NCI-H69 (cell line): ENCODE results near the gene NDUFA13.

ENCODE experiments used
- DNase-seq: peaks from one replicate; lab custom pipeline; 2025; lab: John Stamatoyannopoulos, UW

NDUFA13 gene

DNA sequence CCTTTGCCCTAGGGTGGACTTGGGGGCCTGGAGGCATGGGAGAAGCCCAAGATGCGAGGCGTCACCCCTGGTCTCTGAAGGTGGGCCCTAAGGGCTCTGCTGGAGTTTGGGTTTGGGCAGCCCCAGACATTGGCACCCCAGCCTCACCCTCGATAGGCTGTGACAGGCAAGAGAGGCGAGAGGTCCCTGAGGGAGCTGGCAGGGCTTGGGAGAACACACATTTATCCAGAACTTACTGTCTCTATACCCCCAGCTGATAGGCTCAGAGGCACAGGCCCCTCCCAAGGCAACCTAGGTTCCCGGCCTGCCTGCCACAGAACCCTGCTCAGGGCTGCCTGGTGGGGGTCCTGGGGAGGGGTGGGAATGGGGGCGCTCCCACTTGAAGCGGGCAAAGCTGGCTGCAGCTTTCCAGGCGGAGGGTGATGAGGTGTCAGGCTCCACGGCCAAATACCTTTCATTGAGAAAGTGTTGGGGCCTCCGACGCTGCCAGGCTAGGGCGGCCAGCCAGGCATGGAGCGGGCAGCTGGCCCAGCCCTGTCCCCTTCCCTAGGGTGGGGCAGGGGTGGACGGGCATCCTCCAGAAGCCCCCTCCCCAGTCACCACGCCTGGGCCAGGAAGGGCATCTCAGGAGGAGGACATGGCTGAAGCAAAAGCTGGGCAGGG lies 31.8 kb downstream of the NDUFA13 start:
- DNase-seq = no peak

GRCh38 chr19:19548915-19549759 lies 33.1 kb downstream of the NDUFA13 start:
- DNase-seq = no peak

DNA sequence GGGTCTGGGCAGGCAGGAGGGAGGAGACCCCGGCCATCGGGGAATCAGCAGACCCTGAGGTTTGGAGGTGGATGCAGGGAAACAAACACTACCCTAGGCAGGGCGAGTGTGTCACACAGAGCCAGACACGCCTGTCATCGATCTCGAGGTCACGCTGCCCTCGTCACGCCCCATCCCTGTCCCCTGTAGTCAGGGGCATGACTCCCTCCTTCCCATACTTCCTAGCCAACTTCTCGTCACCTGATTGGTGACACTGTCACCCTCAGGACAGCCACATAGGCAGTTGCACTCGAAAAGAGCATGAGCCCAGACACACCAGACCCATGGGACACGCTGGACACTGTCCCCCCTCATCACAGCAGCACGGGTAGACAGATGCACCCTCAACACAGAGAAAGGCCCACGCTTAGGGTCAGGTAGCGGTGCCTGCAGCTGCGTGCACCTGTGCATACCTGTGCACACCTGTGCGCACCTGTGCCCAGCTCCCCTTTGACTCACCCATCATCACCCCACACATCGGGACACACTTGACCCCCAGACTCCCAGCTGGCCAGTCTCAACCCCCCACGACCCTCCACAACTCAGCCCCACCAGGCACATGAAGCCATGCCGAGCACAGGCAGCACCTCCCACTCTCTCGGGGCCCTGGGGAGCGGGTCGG lies 33.9 kb downstream of the NDUFA13 start:
- no peak for DNase-seq

- no peak for DNase-seq
Observed at GRCh38 chr19:19550485-19550929, 34.5 kb downstream of the NDUFA13 start.

DNA sequence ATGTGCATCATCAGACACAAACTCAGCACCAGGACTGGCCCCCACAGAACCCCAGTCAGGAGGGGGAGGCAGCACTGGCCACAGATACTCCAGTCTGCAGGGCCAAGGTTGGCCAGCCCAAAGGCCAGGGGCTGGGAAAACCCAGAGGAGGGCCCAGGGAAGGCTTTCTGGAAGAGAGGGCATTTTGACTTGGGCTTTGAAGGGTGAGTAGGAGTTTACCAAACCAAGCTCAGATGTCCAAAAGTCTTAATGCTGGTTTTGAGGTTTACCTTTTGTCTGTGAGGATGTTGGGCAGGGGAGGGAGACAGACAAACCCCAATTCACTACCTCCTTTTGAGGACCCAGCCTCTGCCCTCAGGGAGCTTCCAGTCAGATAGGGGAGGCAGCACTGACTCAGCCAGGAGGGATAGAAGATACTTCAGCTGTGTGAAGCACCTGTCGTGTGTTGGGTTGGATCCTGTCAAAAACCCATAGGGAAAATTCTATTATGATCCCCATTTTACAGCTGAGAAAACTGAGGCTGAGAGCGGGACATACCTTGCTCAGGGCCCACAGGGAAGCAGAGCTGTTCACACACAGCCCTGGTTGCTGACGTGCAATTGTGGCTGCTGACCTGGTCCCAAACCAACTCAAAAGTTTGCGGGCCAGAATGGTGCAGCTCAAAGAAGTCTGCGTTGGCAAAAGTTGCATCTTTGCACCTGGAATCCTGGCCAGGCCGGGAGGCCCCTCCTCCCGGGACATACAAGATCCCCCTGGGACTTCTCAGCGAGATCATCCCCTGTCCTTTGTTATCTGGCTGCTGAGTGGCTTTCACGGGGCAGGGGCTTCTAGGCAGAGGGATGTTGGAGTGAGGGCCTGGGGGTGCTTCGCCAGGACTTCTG lies 35.2 kb downstream of the NDUFA13 start:
- no peak for DNase-seq

- no peak for DNase-seq
Observed at GRCh38 chr19:19551853-19552192, 35.8 kb downstream of the NDUFA13 start.

DNA sequence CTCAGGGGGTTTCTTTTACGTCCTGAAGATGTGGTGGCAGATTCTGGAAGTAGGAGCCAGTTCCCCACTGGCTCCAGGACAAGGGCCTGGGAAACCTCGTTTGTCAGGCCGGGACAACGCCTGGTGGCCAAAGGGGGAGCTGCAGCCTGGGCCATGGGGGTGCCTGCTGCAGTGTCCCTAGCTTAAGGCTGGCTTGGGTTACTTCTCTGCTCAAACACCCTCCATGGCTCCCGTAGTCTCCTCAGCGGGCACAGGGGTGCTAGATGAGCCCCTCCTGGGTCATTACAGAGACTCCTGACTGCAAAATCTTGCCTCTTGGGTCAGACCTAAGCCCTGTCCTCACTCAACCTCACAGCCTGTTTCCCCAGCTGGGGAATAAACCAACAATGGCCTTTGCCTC lies 36.8 kb downstream of the NDUFA13 start:
- peak; percentile 29 for DNase-seq

- DNase-seq = no peak
Observed at GRCh38 chr19:19553670-19554069, 37.6 kb downstream of the NDUFA13 start.

DNA sequence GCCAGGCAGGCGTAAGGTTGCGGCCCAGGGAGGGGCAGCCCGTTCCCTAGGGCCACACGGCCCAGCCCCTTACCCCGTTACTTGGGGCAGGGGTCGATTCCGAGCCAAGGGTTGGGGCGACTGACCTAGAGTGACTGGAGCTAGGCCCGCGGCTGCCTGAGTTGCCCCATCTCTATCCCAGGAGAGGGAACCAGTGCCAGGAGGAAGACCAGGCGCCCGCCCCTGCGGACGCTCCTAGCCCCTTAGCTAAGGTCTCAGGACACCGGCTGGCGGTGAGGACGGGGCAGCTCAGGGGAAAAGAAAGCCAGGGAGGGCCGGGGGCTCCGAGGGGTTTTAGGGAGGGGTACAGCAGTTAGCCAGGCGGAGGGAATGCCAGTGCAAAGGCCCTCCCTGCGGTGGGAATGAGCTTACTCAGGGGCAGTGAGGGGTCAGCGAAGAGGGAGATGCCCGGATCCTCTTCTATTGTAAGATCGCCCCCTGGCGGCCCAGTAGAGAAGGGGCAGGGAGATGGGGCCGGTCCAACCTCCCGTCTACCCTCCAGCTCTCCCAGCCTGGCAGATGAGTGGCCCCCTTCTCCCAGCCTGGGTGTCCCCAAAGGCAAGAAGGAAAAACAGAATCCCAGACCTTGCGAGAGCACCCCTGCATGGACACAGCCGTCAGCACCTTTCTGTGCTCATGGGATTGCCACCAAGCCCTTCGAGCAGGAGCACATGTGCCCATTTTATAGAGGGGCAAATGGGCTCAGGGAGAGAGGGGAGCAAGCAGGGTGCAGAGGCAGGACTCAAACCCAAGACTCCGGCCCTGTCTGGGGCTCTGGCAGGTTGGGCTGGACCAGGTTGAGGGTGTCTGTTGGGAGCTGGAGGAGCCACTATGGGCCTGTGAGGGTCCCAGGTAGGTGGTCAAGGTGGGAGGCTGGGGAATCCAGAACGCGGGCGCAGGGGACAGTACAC lies 38.3 kb downstream of the NDUFA13 start:
- DNase-seq = peak; percentile 75

GRCh38 chr19:19558055-19558454 lies 42.0 kb downstream of the NDUFA13 start:
- DNase-seq = no peak

GRCh38 chr19:19558636-19559035 lies 42.6 kb downstream of the NDUFA13 start:
- DNase-seq = no peak

DNA sequence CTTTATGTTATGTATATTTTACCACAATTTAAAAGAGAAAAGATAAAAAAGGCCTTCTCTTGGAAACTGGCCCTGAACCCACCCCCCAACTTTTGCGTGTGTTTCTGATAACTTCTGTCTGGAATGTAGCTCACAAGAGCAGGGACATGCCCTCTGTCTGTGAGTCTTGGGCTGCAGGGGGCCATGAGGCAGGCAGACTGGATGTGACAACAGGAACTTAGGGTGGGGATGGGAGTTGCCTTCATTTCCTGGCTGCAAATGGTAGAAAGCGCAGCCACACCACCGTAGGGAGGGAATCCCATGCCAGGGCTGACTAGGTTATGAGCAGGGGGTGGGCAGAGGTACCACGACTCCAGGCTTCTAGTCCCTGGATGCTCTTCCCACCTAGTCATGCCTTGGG lies 43.9 kb downstream of the NDUFA13 start:
- no peak for DNase-seq

DNA sequence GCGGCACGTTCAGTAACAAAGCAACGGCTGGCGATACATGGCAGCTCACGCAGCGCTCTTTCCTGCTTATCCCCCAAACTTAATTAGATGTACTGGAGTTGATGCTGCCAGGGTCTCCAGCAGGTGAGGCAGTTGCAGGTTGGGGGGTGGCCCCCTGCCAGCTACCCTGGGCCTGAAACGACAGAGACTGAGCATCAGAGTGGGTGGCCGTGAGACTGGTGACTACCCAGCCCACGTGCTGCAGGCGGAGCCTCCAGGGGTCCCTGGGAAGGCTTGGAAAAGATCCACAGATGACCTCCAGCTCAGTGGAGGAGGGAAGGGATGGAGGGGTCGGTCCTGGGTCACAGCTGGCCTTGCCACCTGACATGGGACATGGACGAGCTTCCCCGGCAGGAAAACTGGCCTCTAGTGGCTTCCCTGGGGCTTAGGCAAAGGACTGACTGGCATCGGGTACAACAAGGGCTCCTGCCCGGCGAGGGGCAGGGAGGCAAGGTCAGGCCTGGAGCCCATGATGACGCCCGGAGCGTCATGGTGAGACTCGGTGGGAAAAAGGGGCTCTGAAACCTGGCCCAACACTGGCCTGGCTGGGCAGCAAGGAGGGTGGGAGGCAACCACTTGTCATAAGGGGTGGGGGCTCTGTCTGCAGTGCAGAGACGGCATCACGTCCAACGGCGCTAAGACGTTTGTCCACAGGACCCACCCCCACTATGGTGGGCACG lies 46.1 kb downstream of the NDUFA13 start:
- DNase-seq = no peak

GRCh38 chr19:19562665-19563347 lies 46.8 kb downstream of the NDUFA13 start:
- no peak for DNase-seq

DNA sequence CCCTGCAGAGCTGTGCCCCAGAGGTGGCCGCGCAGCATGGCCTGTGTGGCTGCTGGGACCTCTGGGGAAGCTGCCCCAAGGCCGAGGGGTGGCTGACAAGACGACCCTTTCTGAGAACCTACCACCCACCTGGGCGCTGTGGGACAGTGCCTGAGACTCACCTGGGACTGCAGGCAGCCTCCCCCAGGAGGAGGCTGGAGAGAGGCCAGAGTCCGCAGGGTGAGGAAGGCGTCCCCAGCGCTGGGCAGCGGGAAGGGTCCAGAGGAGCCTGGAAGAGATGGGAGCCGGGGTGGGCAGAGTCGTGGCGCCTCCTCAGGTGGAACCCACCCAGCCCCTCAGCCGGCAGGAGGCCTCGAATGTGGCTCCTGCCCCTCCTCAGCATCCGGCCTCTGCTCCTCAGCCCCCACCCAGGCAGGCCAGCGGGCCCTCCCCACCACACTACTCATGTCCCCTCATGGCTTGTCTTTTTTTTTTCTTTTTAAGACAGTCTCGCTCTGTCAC lies 47.4 kb downstream of the NDUFA13 start:
- no peak for DNase-seq

DNA sequence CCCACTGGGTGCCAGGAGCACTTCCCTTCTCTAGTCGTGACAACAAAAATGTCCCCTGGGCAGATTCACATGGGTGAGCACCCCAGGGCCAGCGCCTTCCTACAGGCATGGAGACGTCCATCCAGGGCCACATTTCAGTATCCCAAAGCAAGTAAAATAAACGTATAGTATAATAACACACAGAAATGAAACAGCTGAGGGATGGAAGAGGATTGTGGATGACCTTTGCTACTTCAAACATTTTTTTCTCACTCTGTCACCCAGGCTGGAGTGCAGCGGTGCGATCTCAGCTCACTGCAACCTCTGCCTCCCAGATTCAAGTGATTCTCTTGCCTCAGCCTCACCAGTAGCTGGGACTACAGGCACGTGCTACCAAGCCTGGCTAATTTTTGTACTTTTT lies 50.3 kb downstream of the NDUFA13 start:
- no peak for DNase-seq

- no peak for DNase-seq
Observed at GRCh38 chr19:19567391-19567790, 51.4 kb downstream of the NDUFA13 start.

DNA sequence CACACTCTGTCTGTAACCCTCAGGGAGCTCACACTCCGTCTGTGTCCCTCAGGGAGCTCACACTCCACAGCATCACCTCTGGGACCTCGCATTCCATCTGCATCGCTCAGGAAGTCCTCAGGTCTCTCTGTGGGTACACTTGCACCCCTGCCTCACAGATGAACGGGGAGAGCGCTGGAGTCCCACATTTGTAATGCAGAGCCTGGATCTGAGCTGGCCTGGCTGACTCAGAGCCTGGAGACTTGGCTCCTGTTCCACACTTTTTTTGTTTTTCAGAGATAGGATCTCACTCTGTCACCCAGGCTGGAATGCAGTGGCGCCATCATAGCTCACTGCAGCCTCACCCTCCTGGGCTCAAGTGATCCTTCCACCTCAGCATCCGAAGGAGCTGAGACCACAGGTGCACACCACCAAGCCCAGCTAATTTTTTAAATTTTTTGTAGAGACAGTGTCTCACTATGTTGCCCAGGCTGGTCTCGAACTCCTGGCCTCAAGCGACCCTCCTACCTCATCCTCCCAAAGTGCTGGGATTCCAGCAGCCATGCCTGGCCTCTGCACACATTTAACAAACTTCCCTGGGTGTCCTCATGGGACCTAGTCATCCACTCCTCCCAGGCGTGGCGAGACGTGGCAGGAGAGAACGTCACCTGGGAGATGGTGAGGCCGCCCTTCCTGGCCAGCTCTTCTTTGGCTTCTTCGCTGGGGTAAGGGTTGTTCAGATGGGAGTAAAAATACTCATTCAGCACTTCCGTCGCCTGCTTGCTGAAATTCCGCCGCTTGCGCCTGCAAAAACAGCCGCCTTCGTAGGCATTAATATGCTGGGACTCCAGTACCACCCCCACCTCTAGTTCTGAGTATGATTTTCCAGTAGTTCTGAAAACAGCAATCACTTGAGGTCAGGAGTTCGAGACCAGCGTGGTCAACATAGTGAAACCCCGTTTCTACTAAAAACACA lies 53.1 kb downstream of the NDUFA13 start:
- no peak for DNase-seq
